HG02973 (cell line): Measurements from ENCODE around the gene GINS3.
A peak's percentile ranks its signal among the peaks of the same experiment; 100 is the strongest.

Experiments used
- ATAC-seq: cut with Tn5 transposase; IDR thresholded peaks from one replicate; pipeline ENCODE4 v1.9.1; 2021; ENCODE audit warnings: moderate library complexity; ENCODE audit not compliant: unreplicated experiment

Gene GINS3

GRCh38 chr16:58422809-58423208 is 30.5 kb downstream of the GINS3 start:
- no peak for ATAC-seq

- no peak for ATAC-seq
These were observed 33.0 kb downstream of the GINS3 start for GRCh38 chr16:58425245-58425644.

GRCh38 chr16:58425756-58426494 is 33.7 kb downstream of the GINS3 start:
- peak; percentile 86 for ATAC-seq

GRCh38 chr16:58426966-58427365 is 34.7 kb downstream of the GINS3 start:
- ATAC-seq: no peak

GRCh38 chr16:58428621-58429542 is 36.6 kb downstream of the GINS3 start:
- no peak for ATAC-seq

GRCh38 chr16:58430718-58431117 is 38.4 kb downstream of the GINS3 start:
- ATAC-seq: no peak

- no peak for ATAC-seq
These were observed 41.3 kb downstream of the GINS3 start for GRCh38 chr16:58433569-58433951.

GRCh38 chr16:58435779-58436178 is 43.5 kb downstream of the GINS3 start:
- ATAC-seq: no peak

GRCh38 chr16:58440131-58440530 is 47.9 kb downstream of the GINS3 start:
- ATAC-seq: no peak

- no peak for ATAC-seq
These were observed 50.3 kb downstream of the GINS3 start for GRCh38 chr16:58442547-58442946.

GRCh38 chr16:58443783-58444182 is 51.5 kb downstream of the GINS3 start:
- no peak for ATAC-seq

- ATAC-seq: no peak
These were observed 52.0 kb downstream of the GINS3 start for GRCh38 chr16:58444265-58444664.

GRCh38 chr16:58448890-58449289 is 56.6 kb downstream of the GINS3 start:
- no peak for ATAC-seq

GRCh38 chr16:58449306-58449705 is 57.0 kb downstream of the GINS3 start:
- no peak for ATAC-seq

- ATAC-seq: no peak
These were observed 57.5 kb downstream of the GINS3 start for GRCh38 chr16:58449768-58450167.

GRCh38 chr16:58450590-58450989 is 58.3 kb downstream of the GINS3 start:
- no peak for ATAC-seq

- ATAC-seq: no peak
These were observed 59.0 kb downstream of the GINS3 start for GRCh38 chr16:58451265-58451689.

GRCh38 chr16:58451945-58452401 is 59.7 kb downstream of the GINS3 start:
- no peak for ATAC-seq

GRCh38 chr16:58452640-58453039 is 60.4 kb downstream of the GINS3 start:
- ATAC-seq: no peak

GRCh38 chr16:58454178-58454577 is 61.9 kb downstream of the GINS3 start:
- ATAC-seq: no peak

GRCh38 chr16:58454856-58455255 is 62.6 kb downstream of the GINS3 start:
- ATAC-seq: no peak
